Measurements from ENCODE around the gene FGG. TPM values are rescaled to one million over a fixed set of nuclear protein-coding genes. Genes with fewer than 3 reads are reported as not detected.

Gene FGG
- total and polyA plus RNA-seq, 8 donors = 1.2 to 384 (median 6.7) TPM; not detected in 4

GRCh38 chr4:154573190-154573870 lies 39.1 kb downstream of the FGG start:
- no peak for ATAC-seq

GRCh38 chr4:154569584-154569983 lies 42.9 kb downstream of the FGG start:
- no peaks in the 10 kb centered on the region for H3K27me3 ChIP-seq
- no peak overlapping the region for H3K4me3 ChIP-seq
- ATAC-seq (no peak), DNase-seq (no peak)
- H3K4me1 ChIP-seq = no peaks in the 10 kb centered on the region
- TF ChIP-seq CTCF (IDR thresholded peaks at IDR 0.05) = no peak
- H3K27ac ChIP-seq = no peak overlapping the region
- intact Hi-C loops (cut with DNase I) = no loop called here
- H3K36me3 ChIP-seq = no peaks in the 10 kb centered on the region
- no peaks in the 10 kb centered on the region for H3K9me3 ChIP-seq

More at GRCh38 chr4:154573190-154573870, 39.1 kb downstream of the FGG start:
- peaks cover 0 to 3% of the 10 kb centered on the region in 2 donors for H3K27me3 ChIP-seq
- H3K36me3 ChIP-seq = no peaks in the 10 kb centered on the region
- no peaks in the 10 kb centered on the region for H3K9me3 ChIP-seq
- no peaks in the 10 kb centered on the region for H3K4me1 ChIP-seq
- no peak for TF ChIP-seq CTCF (IDR thresholded peaks at IDR 0.05)
- intact Hi-C loops (cut with DNase I) = no loop called here
- no peak overlapping the region for H3K4me3 ChIP-seq
- no peak overlapping the region for H3K27ac ChIP-seq
- no peak for DNase-seq

- DNase-seq (no peak), ATAC-seq (no peak)
- Histone ChIP-seq H3K27ac (no peak overlapping the region), H3K4me3 (no peak overlapping the region), H3K36me3 (no peaks in the 10 kb centered on the region), H3K4me1 (no peaks in the 10 kb centered on the region), H3K9me3 (no peaks in the 10 kb centered on the region), H3K27me3 (no peaks in the 10 kb centered on the region)
- intact Hi-C loops (cut with DNase I) = no loop called here
- no peak for TF ChIP-seq CTCF (IDR thresholded peaks at IDR 0.05)
These were observed 43.4 kb downstream of the FGG start for GRCh38 chr4:154569028-154569427.

- H3K4me1 ChIP-seq = no peaks in the 10 kb centered on the region
- no peaks in the 10 kb centered on the region for H3K27me3 ChIP-seq
- TF ChIP-seq CTCF (IDR thresholded peaks at IDR 0.05) = no peak
- ATAC-seq (no peak), DNase-seq (no peak)
- intact Hi-C loops (cut with DNase I) = no loop called here
- H3K4me3 ChIP-seq = no peak overlapping the region
- no peaks in the 10 kb centered on the region for H3K36me3 ChIP-seq
- H3K27ac ChIP-seq = no peak overlapping the region
- H3K9me3 ChIP-seq = no peaks in the 10 kb centered on the region
These were observed 45.7 kb downstream of the FGG start for GRCh38 chr4:154566639-154567204.

GRCh38 chr4:154565704-154566103 lies 46.8 kb downstream of the FGG start:
- no peaks in the 10 kb centered on the region for H3K9me3 ChIP-seq
- no peak for ATAC-seq
- DNase-seq = no peak
- no peaks in the 10 kb centered on the region for H3K36me3 ChIP-seq
- H3K4me1 ChIP-seq = no peaks in the 10 kb centered on the region
- no peak for TF ChIP-seq CTCF (IDR thresholded peaks at IDR 0.05)
- no peak overlapping the region for H3K4me3 ChIP-seq
- no peaks in the 10 kb centered on the region for H3K27me3 ChIP-seq
- intact Hi-C loops (cut with DNase I) = no loop called here
- H3K27ac ChIP-seq = no peak overlapping the region
